ENCODE results near the gene HS3ST3B1.

HS3ST3B1 gene

DNA sequence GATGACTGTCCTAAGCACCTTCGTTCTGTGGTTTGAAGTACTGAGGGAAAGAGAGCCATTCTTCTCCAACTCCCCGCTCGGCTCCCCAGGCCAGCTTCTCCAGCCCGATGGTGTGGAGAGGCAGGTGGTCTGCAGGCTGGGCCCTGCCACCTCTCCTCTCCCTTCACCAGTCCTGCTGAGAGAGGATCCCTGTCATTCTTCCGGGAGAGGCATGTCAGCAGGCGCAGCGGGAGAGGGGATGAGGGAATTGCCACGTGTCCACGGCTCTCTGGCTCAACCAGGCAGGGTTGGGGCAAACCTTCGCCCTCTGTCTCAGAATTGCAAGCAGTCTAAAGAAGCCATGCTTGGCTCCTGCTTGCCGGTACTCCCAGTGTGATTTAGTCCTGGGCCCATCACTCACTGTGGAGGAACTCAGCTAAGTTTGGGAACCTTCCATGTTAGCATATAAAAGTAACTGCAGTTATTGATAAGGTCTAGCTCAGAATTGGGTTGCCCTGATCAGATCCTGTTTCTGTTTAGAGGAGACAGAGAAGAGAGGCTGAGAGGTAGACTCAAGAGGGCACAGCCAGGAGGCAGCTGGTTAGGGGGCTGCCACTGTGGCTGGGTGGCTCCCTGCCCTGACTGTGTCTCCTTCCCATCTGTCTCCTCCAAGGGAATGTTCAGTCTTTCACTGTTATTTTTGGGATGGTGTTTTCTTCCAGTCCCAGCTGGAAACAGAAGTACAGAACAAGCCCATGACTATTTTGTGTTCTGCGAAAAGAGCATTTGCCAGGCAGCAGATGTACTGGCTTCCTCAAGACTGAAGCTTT lies 17.4 kb downstream of the HS3ST3B1 start:
- POLR2A ChIA-PET: no interaction called here

DNA sequence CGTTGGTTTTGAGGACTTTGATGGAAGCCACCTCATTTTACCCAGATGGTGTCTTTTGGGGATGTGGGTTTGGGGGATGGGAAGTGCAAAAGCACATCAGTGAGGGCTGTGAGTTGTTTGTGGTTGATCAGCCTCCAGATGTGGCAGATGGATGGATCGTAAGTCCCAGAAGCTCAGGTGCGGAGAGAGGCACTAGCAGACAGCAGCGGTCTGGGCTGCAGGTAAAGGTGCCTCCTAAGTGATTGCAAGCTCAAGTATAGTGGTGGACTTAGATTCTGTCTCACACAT lies 18.0 kb downstream of the HS3ST3B1 start:
- no peak for DNase-seq (ENCODE audit: extremely low spot score)
- POLR2A ChIA-PET: no interaction called here
- CTCF ChIA-PET: interaction anchor here (0.8 to 2.4 kb wide), 5 partner anchors 17 to 60 kb away, joined by 3 to 9 read pairs (median 4); partner anchors contain the start of gene HS3ST3B1
- TF ChIP-seq, protein P1, sequence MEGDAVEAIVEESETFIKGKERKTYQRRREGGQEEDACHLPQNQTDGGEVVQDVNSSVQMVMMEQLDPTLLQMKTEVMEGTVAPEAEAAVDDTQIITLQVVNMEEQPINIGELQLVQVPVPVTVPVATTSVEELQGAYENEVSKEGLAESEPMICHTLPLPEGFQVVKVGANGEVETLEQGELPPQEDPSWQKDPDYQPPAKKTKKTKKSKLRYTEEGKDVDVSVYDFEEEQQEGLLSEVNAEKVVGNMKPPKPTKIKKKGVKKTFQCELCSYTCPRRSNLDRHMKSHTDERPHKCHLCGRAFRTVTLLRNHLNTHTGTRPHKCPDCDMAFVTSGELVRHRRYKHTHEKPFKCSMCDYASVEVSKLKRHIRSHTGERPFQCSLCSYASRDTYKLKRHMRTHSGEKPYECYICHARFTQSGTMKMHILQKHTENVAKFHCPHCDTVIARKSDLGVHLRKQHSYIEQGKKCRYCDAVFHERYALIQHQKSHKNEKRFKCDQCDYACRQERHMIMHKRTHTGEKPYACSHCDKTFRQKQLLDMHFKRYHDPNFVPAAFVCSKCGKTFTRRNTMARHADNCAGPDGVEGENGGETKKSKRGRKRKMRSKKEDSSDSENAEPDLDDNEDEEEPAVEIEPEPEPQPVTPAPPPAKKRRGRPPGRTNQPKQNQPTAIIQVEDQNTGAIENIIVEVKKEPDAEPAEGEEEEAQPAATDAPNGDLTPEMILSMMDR (IDR thresholded peaks at IDR 0.05; ENCODE audit: control extremely low read depth, extremely low read depth, low read depth, missing control alignments): no peak

More for the DNA sequence above, 17.4 kb downstream of the HS3ST3B1 start:
- TF ChIP-seq, protein P1 (IDR thresholded peaks at IDR 0.05; ENCODE audit: control extremely low read depth, extremely low read depth, low read depth, missing control alignments): no peak
- DNase-seq (ENCODE audit: extremely low spot score): no peak
- CTCF ChIA-PET: interaction anchor here (0.8 to 2.4 kb wide), 5 partner anchors 9 to 61 kb away, joined by 3 to 9 read pairs (median 4); no protein-coding TSS in a partner anchor

DNA sequence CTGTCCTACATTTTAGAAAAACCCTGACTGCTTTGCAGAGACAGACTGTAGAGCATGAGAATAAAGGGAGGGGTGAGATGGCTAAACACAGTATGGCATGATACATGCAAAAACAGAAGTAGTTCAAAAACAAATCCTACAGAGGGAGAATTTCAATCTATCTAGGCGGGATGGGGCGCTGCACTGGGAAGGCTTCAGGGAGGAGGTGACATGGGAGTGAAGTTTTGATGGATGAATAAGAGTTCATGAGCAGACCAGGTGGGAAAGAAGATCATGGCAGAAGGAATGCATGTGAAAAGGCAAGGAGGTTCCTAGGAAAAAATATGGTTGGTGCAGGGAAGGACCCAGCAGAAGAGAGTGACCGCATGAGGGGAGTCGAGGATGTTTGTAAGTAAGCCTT lies 19.2 kb downstream of the HS3ST3B1 start:
- TF ChIP-seq, protein P1 (IDR thresholded peaks at IDR 0.05; ENCODE audit: control extremely low read depth, extremely low read depth, low read depth, missing control alignments): no peak
- no peak for DNase-seq (ENCODE audit: extremely low spot score)
- CTCF ChIA-PET: interaction anchor here (1.2 to 2.4 kb wide), 3 partner anchors 10 to 18 kb away, joined by 4 to 9 read pairs (median 6); no protein-coding TSS in a partner anchor
- POLR2A ChIA-PET: no interaction called here

- no peak for DNase-seq (ENCODE audit: extremely low spot score)
- TF ChIP-seq, protein P1 (IDR thresholded peaks at IDR 0.05; ENCODE audit: control extremely low read depth, extremely low read depth, low read depth, missing control alignments): no peak
- ChIA-PET CTCF (interaction anchor here (0.7 to 1.9 kb wide), 4 partner anchors 9 to 464 kb away, joined by 3 to 6 read pairs (median 4); no protein-coding TSS in a partner anchor), POLR2A (no interaction called here)
Observed at GRCh38 chr17:14320734-14321475, 20.0 kb downstream of the HS3ST3B1 start.

GRCh38 chr17:14321476-14321949 lies 20.6 kb downstream of the HS3ST3B1 start:
- POLR2A ChIA-PET: no interaction called here
- DNase-seq (ENCODE audit: extremely low spot score): no peak
- CTCF ChIA-PET: interaction anchor here (0.7 to 1.9 kb wide), 4 partner anchors 9 to 464 kb away, joined by 3 to 6 read pairs (median 4); no protein-coding TSS in a partner anchor
- TF ChIP-seq, protein P1 (IDR thresholded peaks at IDR 0.05; ENCODE audit: control extremely low read depth, extremely low read depth, low read depth, missing control alignments): no peak

DNA sequence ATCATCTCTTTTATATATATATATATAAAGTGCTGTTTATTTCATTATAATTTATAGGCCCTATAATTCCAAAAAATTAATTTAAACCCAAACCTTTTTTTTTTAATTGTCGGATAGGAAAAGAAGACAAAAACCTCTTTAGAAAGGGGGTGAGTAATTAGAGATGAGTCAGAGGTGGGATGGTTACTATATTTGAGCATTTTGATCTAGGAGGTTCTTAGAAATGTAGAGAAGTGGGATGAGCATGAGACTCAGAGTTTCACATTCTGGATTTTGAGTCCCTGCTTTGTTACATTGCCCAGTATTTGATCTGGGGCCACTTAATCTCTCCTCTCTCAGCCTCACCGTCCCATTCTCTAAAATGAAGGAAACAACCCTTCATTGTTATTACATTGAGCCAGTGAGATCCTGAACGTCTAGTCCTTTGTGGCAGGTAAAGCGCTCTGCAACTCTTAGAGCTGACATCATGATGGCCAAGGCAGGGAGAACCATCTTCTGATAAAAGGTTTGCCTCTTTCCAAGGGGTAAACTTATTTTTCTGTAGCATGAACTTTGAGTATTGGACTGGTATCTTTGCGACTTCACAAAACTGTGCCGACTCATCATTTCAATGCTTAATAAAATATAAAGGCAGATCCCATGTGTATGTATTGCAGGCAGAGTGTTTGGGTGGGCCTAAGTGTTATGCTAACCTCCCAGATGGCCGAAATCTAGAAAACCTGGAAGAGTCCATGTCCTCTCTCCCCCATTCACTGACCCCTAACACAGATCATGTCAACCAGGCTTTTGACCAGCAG lies 21.3 kb downstream of the HS3ST3B1 start:
- DNase-seq (ENCODE audit: extremely low spot score): no peak
- ChIA-PET CTCF (interaction anchor here (1.1 to 1.9 kb wide), 3 partner anchors 8 to 463 kb away, joined by 4 to 6 read pairs (median 4); no protein-coding TSS in a partner anchor), POLR2A (no interaction called here)
- TF ChIP-seq, protein P1 (IDR thresholded peaks at IDR 0.05; ENCODE audit: control extremely low read depth, extremely low read depth, low read depth, missing control alignments): no peak
